BE2C (cell line): Measurements from ENCODE around the gene GPR107.
"Not testable (repeated sequence)": the region's sequence is repeated elsewhere in the genome, so short reads cannot be mapped to it uniquely, and the experiment has no call there.

Experiments
- DNase-seq: peaks from one replicate; pipeline ENCODE4 v3.0.0-alpha.2; 2020
- H3K27me3 ChIP-seq: fragments of 250-450 bp; sonication (Bioruptor Pico); 2 replicates; pipeline ENCODE4 v1.5.1; 2020; ENCODE audit warnings: mild to moderate bottlenecking
- H3K36me3 ChIP-seq: fragments of 250-450 bp; sonication (Bioruptor Pico); 2 replicates; pipeline ENCODE4 v1.5.1; 2020; ENCODE audit warnings: mild to moderate bottlenecking
- H3K4me1 ChIP-seq: fragments of 250-450 bp; sonication (Bioruptor Pico); 2 replicates; pipeline ENCODE4 v1.5.1; 2020
- H3K4me3 ChIP-seq: 2 replicates; pipeline ENCODE4 v1.5.1; 2011; ENCODE audit warnings: low read depth, low read length
- H3K9me3 ChIP-seq: fragments of 250-450 bp; sonication (Bioruptor Pico); 2 replicates; pipeline ENCODE4 v1.5.1; 2020
- CTCF ChIP-seq: IDR thresholded peaks from 2 replicates; pipeline ENCODE4 v1.5.1; 2012; ENCODE audit warnings: mild to moderate bottlenecking, low read depth, low read length

GPR107 gene

GRCh38 chr9:130013326-130013725, 40.4 kb upstream of the GPR107 start:
- Histone ChIP-seq H3K36me3 (0 out of 2 replicates have a peak, but pooled peaks cover 2% of the 10 kb centered on the region), H3K4me3 (no peak overlapping the region), H3K4me1 (no peaks in the 10 kb centered on the region), H3K9me3 (no peaks in the 10 kb centered on the region; the same call in 1 of the 2 replicates), H3K27me3 (no peaks in the 10 kb centered on the region)
- DNase-seq: no peak
- no peak for TF ChIP-seq CTCF

- TF ChIP-seq CTCF: no peak
- H3K4me3 ChIP-seq: no peak overlapping the region
- H3K4me1 ChIP-seq: no peaks in the 10 kb centered on the region
- no peaks in the 10 kb centered on the region for H3K27me3 ChIP-seq
- no peak for DNase-seq
- no peaks in the 10 kb centered on the region; the same call in 1 of the 2 replicates for H3K9me3 ChIP-seq
- peaks cover 2% of the 10 kb centered on the region; the same call in 1 of the 2 replicates for H3K36me3 ChIP-seq
Measured at GRCh38 chr9:130015353-130016019, 38.2 kb upstream of the GPR107 start.

- Histone ChIP-seq H3K9me3 (no peaks in the 10 kb centered on the region; the same call in 1 of the 2 replicates), H3K4me3 (no peak overlapping the region), H3K4me1 (no peaks in the 10 kb centered on the region), H3K36me3 (peaks cover under 1% of the 10 kb centered on the region; the same call in 1 of the 2 replicates), H3K27me3 (no peaks in the 10 kb centered on the region)
- TF ChIP-seq CTCF: no peak
- no peak for DNase-seq
Measured at GRCh38 chr9:130017076-130017475, 36.6 kb upstream of the GPR107 start.

- H3K27me3 ChIP-seq, H3K36me3 ChIP-seq, H3K4me3 ChIP-seq, H3K9me3 ChIP-seq, DNase-seq, H3K4me1 ChIP-seq: not testable (repeated sequence)
Measured at GRCh38 chr9:130017510-130017909, 36.2 kb upstream of the GPR107 start.

GRCh38 chr9:130018265-130018664, 35.4 kb upstream of the GPR107 start:
- Histone ChIP-seq H3K9me3 (no peaks in the 10 kb centered on the region; the same call in 1 of the 2 replicates), H3K4me3 (no peak overlapping the region), H3K27me3 (no peaks in the 10 kb centered on the region), H3K4me1 (no peaks in the 10 kb centered on the region), H3K36me3 (no peaks in the 10 kb centered on the region; the same call in 1 of the 2 replicates)
- TF ChIP-seq CTCF: no peak
- no peak for DNase-seq

- H3K36me3 ChIP-seq: no peaks in the 10 kb centered on the region; the same call in 1 of the 2 replicates
- no peaks in the 10 kb centered on the region for H3K4me1 ChIP-seq
- H3K9me3 ChIP-seq: no peaks in the 10 kb centered on the region; the same call in 1 of the 2 replicates
- DNase-seq: no peak
- no peak overlapping the region for H3K4me3 ChIP-seq
- TF ChIP-seq CTCF: no peak
- H3K27me3 ChIP-seq: no peaks in the 10 kb centered on the region
Measured at GRCh38 chr9:130020618-130021017, 33.1 kb upstream of the GPR107 start.
